Stimulated activated CD8-positive, alpha-beta memory T cell treated with anti-CD3 and anti-CD28 coated beads, Interleukin-7, amount 100 ng/mL, for 48 hours (primary cell): ENCODE results near the gene CYP24A1.

Experiments used
- DNase-seq, 2 donors: peaks; one replicate each; pipeline ENCODE4 v3.0.0-alpha.2; 2020; ENCODE audit warnings: low read depth in 1 of 2; ENCODE audit errors: extremely low read depth in 1 of 2

Gene CYP24A1

GRCh38 chr20:54173653-54174456 lies at the start of gene CYP24A1:
TSS of gene CYP24A1 (minus strand) at chr20:54173986. CDS start at chr20:54173579, 407 bp downstream.
- DNase-seq, result no peak

DNA sequence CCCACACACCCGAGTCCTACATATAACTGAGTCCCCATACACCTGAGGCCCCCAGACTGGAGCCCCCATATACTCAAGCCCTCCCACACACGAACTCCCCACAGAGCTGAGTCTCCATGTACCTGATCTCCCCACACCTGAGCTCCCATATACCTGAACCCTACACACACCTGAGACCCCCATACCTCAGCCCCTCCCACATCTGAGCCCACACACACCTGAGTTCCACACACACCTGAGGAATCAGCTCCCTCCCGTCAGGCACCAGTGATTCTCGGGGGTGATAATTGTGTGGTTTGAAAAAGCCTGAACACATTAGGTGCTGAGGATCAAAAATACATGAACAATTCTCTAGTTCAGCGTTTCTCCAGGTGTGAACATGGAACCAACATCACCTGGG lies 49.5 kb upstream of the CYP24A1 start:
- no peak for DNase-seq

DNA sequence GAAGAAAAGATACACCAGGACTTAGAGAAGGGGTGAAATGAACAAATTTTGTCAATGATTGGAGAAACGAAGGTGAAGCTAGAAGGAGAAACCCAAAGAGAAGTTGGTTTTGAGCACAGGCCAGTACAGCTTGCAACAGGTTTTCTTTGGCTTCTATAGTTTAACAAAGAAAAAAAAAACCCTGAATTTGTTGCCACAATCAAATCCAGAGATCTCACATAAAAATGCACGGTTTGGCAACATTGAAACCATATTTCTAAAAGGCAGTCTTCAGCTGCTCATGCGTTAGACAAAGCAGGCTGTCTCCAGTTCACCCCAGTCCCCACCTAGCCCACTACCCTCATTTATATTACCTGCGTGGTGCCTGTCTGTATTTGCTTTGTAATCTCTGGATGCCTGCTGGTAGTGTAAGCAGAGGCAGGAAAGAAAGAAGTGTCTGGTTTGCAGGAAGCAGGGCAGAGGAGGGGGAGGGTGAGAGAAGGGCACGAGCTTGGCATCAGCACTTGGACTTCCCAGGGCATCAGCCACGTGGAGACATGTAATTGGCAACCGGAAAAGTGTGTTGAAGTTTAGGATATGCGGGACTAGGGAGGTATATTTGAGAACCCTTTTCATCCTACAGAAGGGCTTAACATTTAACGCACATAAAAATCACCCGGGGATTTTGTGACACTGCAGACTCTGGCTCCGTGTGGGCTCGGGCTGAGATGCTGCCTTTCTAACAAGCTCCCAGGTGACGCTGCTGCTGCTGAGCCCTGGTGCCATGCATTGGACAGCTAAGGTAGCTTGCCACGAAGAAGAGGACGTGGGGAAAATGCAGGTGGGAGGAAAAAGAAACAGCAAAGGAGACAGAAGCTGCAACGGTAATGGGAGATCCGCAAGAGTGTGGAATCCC lies 48.5 kb upstream of the CYP24A1 start:
- no peak for DNase-seq

- no peak for DNase-seq
Measured at GRCh38 chr20:54221353-54221752, 47.6 kb upstream of the CYP24A1 start.

- DNase-seq, result no peak
Measured at GRCh38 chr20:54220722-54221121, 46.9 kb upstream of the CYP24A1 start.

DNA sequence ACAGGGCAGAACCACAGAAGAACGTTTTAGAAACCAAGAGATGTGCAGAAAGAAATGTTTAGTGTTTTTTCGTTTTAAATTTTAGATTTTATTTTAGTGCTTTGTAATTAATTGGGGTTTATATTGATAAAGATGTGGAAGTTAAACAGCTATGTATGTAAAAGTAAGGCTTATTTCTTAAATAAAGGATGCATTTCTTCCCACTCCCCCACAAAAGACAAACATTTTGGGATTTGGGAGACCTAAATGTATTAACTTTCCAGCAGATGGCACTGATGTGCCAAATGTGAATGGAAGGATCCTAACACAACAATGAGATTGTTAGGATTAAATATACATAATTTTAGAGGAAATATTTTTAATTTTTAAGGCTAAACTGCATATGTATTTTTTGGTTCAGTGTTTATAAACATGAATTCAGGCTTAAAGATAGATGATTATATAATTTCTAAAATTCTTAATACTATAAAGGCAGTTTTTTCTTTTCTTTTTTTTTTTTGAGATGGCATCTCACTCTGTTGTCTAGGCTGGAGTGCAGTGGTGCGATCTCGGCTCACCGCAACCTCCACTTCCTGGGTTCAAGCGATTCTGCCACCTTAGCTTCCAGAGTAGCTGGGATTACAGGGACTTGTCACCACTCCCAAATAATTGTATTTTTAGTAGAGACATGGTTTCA lies 46.1 kb upstream of the CYP24A1 start:
- no peak for DNase-seq

- DNase-seq, result no peak
Measured at GRCh38 chr20:54218470-54218869, 44.7 kb upstream of the CYP24A1 start.

GRCh38 chr20:54217762-54218161 lies 44.0 kb upstream of the CYP24A1 start:
- no peak for DNase-seq

DNA sequence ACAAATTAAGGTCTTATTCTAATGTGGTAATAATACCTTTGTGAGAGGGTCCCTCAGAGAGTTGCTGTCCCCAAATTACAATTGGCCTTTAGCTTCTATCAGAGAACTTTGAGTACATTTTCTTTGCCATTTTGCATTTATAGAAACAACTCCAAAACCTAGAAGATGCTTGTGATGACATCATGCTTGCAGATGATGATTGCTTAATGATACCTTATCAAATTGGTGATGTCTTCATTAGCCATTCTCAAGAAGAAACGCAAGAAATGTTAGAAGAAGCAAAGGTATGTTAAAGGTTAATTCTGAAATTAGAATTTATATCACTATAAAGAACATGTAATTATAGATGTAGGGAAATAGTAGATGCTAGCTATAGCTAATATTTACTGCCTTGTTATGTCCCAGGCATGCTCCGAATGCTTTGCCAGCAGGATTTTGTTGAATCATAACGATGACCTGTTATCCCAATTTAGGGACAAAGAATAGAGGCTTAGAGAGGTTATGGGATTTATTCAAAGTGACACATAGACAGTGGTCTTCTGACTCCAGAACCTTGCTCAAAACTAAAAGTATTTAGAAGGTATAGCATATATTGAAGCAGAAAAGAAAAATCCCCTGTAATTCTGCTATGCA lies 41.5 kb upstream of the CYP24A1 start:
- DNase-seq, result no peak

DNA sequence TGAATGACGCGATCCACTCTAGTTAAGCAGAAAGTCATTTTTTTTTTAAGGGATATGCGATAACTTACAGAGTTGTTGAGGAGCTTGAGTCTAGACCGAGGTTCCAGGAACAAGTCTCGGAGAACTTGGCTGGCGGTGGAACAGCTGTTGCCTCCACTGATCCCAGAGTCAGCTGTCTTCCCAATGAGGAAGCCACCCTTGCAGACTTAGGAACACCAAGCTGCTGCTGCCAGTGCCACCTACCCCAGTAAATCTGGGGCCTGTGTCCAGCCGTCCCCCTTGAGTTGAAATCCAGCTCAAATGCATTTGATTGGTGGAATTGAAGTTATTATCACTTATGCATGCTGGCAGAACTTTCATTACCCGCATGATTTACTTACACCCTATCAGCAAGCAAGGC lies 40.8 kb upstream of the CYP24A1 start:
- DNase-seq, result no peak

GRCh38 chr20:54212871-54213270 lies 39.1 kb upstream of the CYP24A1 start:
- DNase-seq, result no peak

DNA sequence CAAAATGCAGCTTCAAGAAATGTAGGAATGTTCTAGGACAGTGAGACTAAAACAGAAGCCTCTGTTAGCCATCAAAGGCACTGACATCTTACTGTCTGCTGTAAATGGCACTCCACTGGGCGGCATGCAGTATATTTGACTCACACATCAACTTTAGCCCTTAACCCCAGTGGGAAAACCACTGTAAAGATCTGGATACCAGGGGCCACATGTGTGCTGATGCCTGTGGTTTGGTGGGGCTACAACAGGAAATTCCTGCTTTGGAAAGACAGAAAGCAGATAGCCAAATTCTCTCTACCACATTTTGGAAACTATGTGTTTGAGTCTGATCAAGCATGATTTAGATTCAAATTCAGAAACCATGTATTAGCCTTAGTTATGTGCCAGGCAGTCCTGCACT lies 38.4 kb upstream of the CYP24A1 start:
- DNase-seq, result no peak

- DNase-seq, result no peak
Measured at GRCh38 chr20:54209216-54209813, 35.5 kb upstream of the CYP24A1 start.

DNA sequence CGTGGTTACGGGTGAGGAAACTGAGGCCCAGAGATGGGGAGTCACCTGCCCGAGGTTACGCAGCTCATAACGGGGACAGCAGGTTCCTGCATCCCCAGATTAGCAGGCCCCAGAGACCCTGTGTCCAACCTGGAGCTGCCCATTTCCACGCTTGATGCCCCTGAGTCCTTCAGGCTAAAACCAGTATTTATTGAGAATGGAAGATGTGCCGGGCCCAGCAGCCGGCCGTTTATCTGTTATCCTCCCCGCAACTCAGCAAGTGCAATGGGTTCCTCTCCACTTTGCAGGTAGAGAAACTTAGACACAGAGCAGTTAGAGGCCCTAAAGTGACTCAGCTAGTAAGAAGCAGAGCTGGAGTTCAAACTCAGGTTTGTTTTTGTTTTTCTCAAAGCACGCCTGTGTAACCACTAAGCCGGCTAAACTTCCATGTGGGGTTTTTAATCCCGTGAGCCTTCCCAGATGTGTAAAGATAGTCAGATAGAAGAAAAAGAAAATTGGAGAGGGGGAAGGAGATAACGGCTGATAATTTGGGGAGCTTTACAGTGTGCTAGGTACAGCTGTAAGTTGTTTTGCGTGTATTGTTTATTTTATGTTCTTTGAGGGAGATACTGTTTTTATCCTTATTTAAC lies 34.9 kb upstream of the CYP24A1 start:
- no peak for DNase-seq

- DNase-seq, result peak; percentile 58 to 63
Measured at GRCh38 chr20:54207743-54208547, 34.2 kb upstream of the CYP24A1 start, which contains the start of gene PFDN4. TSS of gene PFDN4 (plus strand) at chr20:54208087. CDS start at chr20:54208101, 14 bp downstream.

GRCh38 chr20:54207053-54207742 lies 33.4 kb upstream of the CYP24A1 start:
- DNase-seq, result no peak

DNA sequence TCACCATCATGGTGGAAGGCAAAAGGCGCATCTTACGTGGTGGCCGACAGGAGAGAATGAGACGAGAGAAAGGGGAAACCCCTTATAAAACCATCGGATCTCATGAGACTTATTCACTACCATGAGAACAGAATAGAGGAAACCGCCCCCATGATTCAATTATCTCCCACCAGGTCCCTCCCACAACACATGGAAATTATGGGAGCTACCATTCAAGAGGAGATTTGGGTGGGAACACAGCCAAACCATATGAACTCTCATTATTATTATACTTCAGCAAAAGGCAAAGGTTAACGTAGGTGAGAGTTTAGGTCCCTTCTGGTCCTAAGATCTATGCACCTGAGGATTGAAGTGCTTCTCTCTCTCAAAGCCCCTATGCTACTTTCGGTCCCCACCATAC lies 31.7 kb upstream of the CYP24A1 start:
- DNase-seq, result no peak

DNA sequence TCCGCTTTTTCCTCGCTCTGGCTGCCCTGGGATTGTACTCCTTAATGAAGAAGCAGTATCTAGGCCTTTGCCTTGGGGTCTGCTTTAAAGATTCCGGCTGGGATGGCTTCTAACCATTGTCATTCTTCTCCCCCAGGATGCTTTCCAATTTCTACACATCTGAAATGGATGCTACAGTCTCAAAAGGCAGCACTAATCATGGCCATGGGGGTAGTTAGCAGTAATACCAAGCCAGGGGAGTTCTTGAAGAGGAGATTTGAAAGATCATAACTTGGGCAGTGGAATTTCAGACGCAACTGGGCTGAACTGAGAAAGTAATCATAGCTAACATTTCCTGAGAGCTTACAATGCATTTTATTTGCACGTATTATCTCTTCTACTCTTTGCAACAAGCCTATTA lies 30.7 kb upstream of the CYP24A1 start:
- DNase-seq, result no peak

DNA sequence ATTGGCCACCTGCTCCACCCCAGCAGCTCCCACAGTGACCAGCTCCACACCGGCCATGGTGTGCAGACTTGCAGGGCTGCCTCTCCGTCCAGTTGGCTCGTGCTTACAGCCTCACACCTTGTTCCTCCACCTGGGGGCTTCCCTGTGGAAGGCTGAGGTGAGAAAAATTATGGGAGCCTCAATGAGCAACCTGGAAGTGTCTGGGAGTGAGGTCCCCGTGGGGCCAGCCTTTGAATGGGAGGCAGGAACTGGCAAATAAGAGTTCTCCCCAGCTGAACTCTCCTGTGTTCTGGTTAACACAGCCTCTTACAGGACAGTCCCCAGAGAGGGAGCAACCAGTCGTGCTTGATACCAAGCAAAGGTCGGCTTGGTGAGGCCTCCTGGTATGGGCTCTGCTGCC lies 30.3 kb upstream of the CYP24A1 start:
- no peak for DNase-seq
